COLO668 (cell line): ENCODE measurements around the gene RAB6D.
"Not testable (repeated sequence)": the region's sequence is repeated elsewhere in the genome, so short reads cannot be mapped to it uniquely, and the experiment has no call there.

Source experiments
- DNase-seq: peaks from one replicate; lab custom pipeline; 2025; ENCODE audit not compliant: unreplicated experiment; lab: John Stamatoyannopoulos, UW

The RAB6D gene

GRCh38 chr2:131363703-131364186, at the start of gene RAB6D:
RAB6D (minus strand) TSS chr2:131364168; CDS start chr2:131363720, 448 bp downstream.
- not testable (repeated sequence) for DNase-seq

GRCh38 chr2:131413148-131413747, 49.3 kb upstream of the RAB6D start:
- DNase-seq, result peak; percentile 13

GRCh38 chr2:131410173-131410572, 46.2 kb upstream of the RAB6D start:
- DNase-seq, result no peak

- DNase-seq, result no peak
Measured at GRCh38 chr2:131408778-131409177, 44.8 kb upstream of the RAB6D start.

- no peak for DNase-seq
Measured at GRCh38 chr2:131408207-131408606, 44.2 kb upstream of the RAB6D start.

- DNase-seq, result no peak
Measured at GRCh38 chr2:131404753-131405152, 40.8 kb upstream of the RAB6D start.

- DNase-seq, result no peak
Measured at GRCh38 chr2:131402320-131403039, 38.5 kb upstream of the RAB6D start.

- no peak for DNase-seq
Measured at GRCh38 chr2:131400849-131401248, 36.9 kb upstream of the RAB6D start.

- not testable (repeated sequence) for DNase-seq
Measured at GRCh38 chr2:131400441-131400840, 36.5 kb upstream of the RAB6D start.

GRCh38 chr2:131396209-131396608, 32.2 kb upstream of the RAB6D start:
- DNase-seq, result not testable (repeated sequence)

- DNase-seq, result not testable (repeated sequence)
Measured at GRCh38 chr2:131395024-131395645, 31.2 kb upstream of the RAB6D start.

GRCh38 chr2:131394147-131394931, 30.4 kb upstream of the RAB6D start:
- peak; percentile 16 for DNase-seq

- not testable (repeated sequence) for DNase-seq
Measured at GRCh38 chr2:131391953-131392352, 28.0 kb upstream of the RAB6D start.

GRCh38 chr2:131391471-131391870, 27.5 kb upstream of the RAB6D start:
- DNase-seq, result not testable (repeated sequence)

- not testable (repeated sequence) for DNase-seq
Measured at GRCh38 chr2:131390495-131391130, 26.6 kb upstream of the RAB6D start.

GRCh38 chr2:131389657-131390056, 25.7 kb upstream of the RAB6D start:
- no peak for DNase-seq

- not testable (repeated sequence) for DNase-seq
Measured at GRCh38 chr2:131388834-131389233, 24.9 kb upstream of the RAB6D start.

- not testable (repeated sequence) for DNase-seq
Measured at GRCh38 chr2:131373111-131373510, 9.1 kb upstream of the RAB6D start.

GRCh38 chr2:131369954-131370353, 6.0 kb upstream of the RAB6D start:
- DNase-seq, result no peak

- not testable (repeated sequence) for DNase-seq
Measured at GRCh38 chr2:131368493-131369066, 4.6 kb upstream of the RAB6D start.
